ENCODE results near the gene UBQLN4. TPM values are rescaled to one million over a fixed set of nuclear protein-coding genes. Genes with fewer than 3 reads are reported as not detected.

UBQLN4 gene
- total RNA-seq, 1 experiment from 2014 or later: 58.4 TPM

- Histone ChIP-seq H3K36me3 (ENCODE audit: low read depth) (no peaks in the 10 kb centered on the region), H3K9me3 (ENCODE audit: insufficient read depth, low read depth) (no peaks in the 10 kb centered on the region), H3K9me2 (ENCODE audit: insufficient read depth) (no peaks in the 10 kb centered on the region), H2AFZ (no peak overlapping the region), H3K4me3 (no peak overlapping the region), H3K4me2 (no peak overlapping the region), H3F3A (ENCODE audit: insufficient read depth, low read depth) (peaks cover 10% of the 10 kb centered on the region), H3K27ac (no peak overlapping the region), H4K20me1 (ENCODE audit: insufficient read depth) (no peaks in the 10 kb centered on the region), H3K79me2 (ENCODE audit: low read depth) (no peaks in the 10 kb centered on the region), H3K27me3 (ENCODE audit: insufficient read depth, low read depth) (no peaks in the 10 kb centered on the region), H3K4me1 (replicated peaks; ENCODE audit: insufficient read depth) (peaks cover 16% of the 10 kb centered on the region)
- ChIA-PET CTCF (interaction anchor here (0.5 to 1.0 kb wide), 13 partner anchors 9 to 452 kb away, joined by 3 to 11 read pairs (median 4); no protein-coding TSS in a partner anchor), POLR2A (ENCODE audit: unreplicated experiment) (no interaction called here)
- intact Hi-C loops (cut with micrococcal nuclease; ENCODE audit: unreplicated experiment): loop anchor here (1.0 kb wide), 2 partner anchors 27 to 51 kb away; no protein-coding TSS in a partner anchor
- no TSS peak for BruUV-seq (replicated peaks)
- DNase-seq: peak in 1 of 2 experiments; percentile 70
- TF ChIP-seq EZH2 (IDR thresholded peaks at IDR 0.05; ENCODE audit: low read depth) (no peak), CTCF (conservative IDR thresholded peaks at IDR 0.05) (peak; percentile 96)
These were observed 64.2 kb downstream of the UBQLN4 start for GRCh38 chr1:155989242-155990004.

Other genes with a start within 250 kb of the UBQLN4 start
- 41.1 and 45.8 TPM in 2 replicates for gene GON4L, start 196.6 kb downstream of the UBQLN4 start, total RNA-seq (2021)
- gene SYT11, start 194.2 kb downstream of the UBQLN4 start, total RNA-seq (2021): 0.08 and 0.09 TPM in 2 replicates
- gene RIT1, start 142.4 kb downstream of the UBQLN4 start, total RNA-seq (2021): 55.8 and 59.2 TPM in 2 replicates
- gene KHDC4, start 119.4 kb downstream of the UBQLN4 start, total RNA-seq (2021): 63.4 and 68.8 TPM in 2 replicates
- 0.33 TPM in 1 of 2 replicates, not detected in the other for gene RXFP4, start 112.2 kb downstream of the UBQLN4 start, total RNA-seq (2021)
- gene ARHGEF2, start 75.3 kb downstream of the UBQLN4 start, total RNA-seq (2021): 85.0 and 93.9 TPM in 2 replicates
- 152 and 196 TPM in 2 replicates for gene SSR2, start 32.8 kb downstream of the UBQLN4 start, total RNA-seq (2021)
- 76.8 and 117 TPM in 2 replicates for gene LAMTOR2, start 984 bp upstream of the UBQLN4 start, total RNA-seq (2021)
- gene RAB25, start 7.4 kb upstream of the UBQLN4 start, total RNA-seq (2021): 129 and 194 TPM in 2 replicates
- gene MEX3A, start 28.7 kb upstream of the UBQLN4 start, total RNA-seq (2021): 6.6 and 7.2 TPM in 2 replicates
- gene LMNA, start 60.9 kb upstream of the UBQLN4 start, total RNA-seq (2021): 569 and 580 TPM in 2 replicates
- gene SEMA4A, start 99.8 kb upstream of the UBQLN4 start, total RNA-seq (2021): 16.2 and 19.1 TPM in 2 replicates
- gene SLC25A44, start 140.3 kb upstream of the UBQLN4 start, total RNA-seq (2021): 12.7 and 20.2 TPM in 2 replicates
- 46.0 and 50.2 TPM in 2 replicates for gene PMF1, start 159.2 kb upstream of the UBQLN4 start, total RNA-seq (2021)
- gene BGLAP, start 188.4 kb upstream of the UBQLN4 start, total RNA-seq (2021): 2.0 and 2.6 TPM in 2 replicates
- gene PAQR6, start 194.3 kb upstream of the UBQLN4 start, total RNA-seq (2021): 12.3 and 14.1 TPM in 2 replicates
- gene SMG5, start 229.0 kb upstream of the UBQLN4 start, total RNA-seq (2021): 63.3 and 66.2 TPM in 2 replicates
- gene TMEM79, start 230.5 kb upstream of the UBQLN4 start, total RNA-seq (2021): 10.4 and 12.8 TPM in 2 replicates
- 27.8 and 29.2 TPM in 2 replicates for gene GLMP, start 241.9 kb upstream of the UBQLN4 start, total RNA-seq (2021)
- not detected in 2 replicates for gene VHLL, start 245.5 kb upstream of the UBQLN4 start, total RNA-seq (2021)